Measurements from ENCODE around the gene ACSS2.

Gene ACSS2

DNA sequence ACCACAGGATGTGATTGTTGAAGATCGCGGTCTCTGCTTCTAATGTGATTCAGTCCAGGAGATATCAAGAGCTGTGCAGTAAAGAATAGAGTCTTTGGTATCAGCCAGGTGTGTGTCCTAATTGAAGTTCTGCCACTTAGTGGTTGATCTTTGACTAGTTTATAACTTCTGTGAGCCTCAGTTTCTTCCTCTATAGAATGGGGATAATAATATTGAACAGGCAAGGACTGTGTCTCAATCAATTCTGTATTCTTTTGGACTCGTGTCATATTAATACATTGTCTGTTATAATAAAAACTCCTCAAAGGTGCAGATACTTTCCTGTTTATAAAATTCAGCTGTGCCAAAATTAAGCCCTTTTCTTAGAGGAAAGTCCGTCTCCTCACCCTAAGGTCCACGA is 27.8 kb upstream of the ACSS2 start:
- DNase-seq (ENCODE audit: low read depth), result no peak
- in situ Hi-C loops (cut with HindIII; ENCODE audit: low sequenced_read_pairs), result no loop called here
- TF ChIP-seq, protein P1, sequence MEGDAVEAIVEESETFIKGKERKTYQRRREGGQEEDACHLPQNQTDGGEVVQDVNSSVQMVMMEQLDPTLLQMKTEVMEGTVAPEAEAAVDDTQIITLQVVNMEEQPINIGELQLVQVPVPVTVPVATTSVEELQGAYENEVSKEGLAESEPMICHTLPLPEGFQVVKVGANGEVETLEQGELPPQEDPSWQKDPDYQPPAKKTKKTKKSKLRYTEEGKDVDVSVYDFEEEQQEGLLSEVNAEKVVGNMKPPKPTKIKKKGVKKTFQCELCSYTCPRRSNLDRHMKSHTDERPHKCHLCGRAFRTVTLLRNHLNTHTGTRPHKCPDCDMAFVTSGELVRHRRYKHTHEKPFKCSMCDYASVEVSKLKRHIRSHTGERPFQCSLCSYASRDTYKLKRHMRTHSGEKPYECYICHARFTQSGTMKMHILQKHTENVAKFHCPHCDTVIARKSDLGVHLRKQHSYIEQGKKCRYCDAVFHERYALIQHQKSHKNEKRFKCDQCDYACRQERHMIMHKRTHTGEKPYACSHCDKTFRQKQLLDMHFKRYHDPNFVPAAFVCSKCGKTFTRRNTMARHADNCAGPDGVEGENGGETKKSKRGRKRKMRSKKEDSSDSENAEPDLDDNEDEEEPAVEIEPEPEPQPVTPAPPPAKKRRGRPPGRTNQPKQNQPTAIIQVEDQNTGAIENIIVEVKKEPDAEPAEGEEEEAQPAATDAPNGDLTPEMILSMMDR (IDR thresholded peaks at IDR 0.05; ENCODE audit: low read depth, low read length, missing control alignments), result no peak
- no peak overlapping the region for H3K4me3 ChIP-seq (ENCODE audit: low read depth, low read length)

DNA sequence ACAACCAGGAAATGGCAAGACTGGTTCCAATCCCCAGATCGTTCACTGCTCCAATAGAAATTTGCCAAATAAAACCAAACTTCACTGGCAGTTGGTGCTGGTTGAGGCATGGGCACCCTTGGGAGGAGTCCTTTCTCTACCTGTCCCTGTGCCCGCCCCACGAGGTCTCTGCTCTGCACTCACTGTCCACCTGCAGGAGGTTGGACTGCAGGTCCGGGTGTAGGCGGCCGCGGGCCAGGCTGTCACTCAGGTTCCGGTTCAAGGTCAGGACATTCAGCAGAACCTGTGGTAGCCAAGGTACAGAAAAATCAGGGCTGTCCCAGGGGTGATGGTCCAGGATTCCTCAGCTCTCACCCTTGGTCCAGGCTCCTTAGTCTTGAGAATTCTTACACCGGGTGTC is 26.6 kb upstream of the ACSS2 start:
- no peak for DNase-seq (ENCODE audit: low read depth)
- TF ChIP-seq, protein P1 (IDR thresholded peaks at IDR 0.05; ENCODE audit: low read depth, low read length, missing control alignments), result no peak
- in situ Hi-C loops (cut with HindIII; ENCODE audit: low sequenced_read_pairs), result no loop called here
- no peak overlapping the region for H3K4me3 ChIP-seq (ENCODE audit: low read depth, low read length)

DNA sequence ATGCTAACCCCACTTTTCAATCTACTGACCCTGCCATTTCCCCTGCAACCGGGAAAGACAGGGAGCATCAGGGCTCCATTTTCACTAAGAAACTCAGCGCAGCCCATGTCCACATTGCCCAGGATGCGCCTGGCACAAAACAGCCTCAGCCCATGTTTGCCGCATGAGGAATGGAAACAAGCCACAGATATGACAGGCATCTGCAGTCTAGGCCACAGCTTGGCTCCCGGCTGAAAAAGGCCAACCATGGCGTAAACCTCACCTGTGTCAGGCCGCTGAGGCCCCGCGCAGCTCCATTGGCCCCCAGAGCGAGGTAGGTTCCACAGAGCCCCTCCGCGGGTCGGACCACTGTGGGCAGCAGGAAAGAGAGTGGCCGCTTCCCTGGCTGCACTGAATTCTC is 25.4 kb upstream of the ACSS2 start:
- in situ Hi-C loops (cut with HindIII; ENCODE audit: low sequenced_read_pairs), result no loop called here
- DNase-seq (ENCODE audit: low read depth), result no peak
- H3K4me3 ChIP-seq (ENCODE audit: low read depth, low read length), result no peak overlapping the region
- TF ChIP-seq, protein P1 (IDR thresholded peaks at IDR 0.05; ENCODE audit: low read depth, low read length, missing control alignments), result no peak

DNA sequence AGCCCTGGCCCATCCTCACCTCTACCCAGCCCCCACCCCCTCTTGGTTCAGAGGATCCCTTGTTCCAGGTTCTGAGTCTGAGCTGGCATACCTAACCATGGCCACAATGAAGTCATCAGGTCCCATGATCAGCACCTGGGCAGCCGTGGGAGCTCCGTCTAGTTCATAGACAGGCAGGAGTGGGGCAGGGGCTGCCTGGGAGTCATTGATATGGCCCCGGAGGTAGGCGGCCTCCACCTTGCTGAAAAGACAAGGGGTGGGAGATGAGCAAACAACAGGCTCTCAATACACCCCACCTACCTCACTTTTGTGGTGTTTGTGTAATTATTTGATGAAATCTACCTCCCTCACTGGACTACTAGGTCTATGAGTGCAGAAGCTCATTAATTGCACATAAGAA is 24.1 kb upstream of the ACSS2 start:
- no peak for DNase-seq (ENCODE audit: low read depth)
- H3K4me3 ChIP-seq (ENCODE audit: low read depth, low read length), result no peak overlapping the region
- TF ChIP-seq, protein P1 (IDR thresholded peaks at IDR 0.05; ENCODE audit: low read depth, low read length, missing control alignments), result no peak
- in situ Hi-C loops (cut with HindIII; ENCODE audit: low sequenced_read_pairs), result no loop called here

DNA sequence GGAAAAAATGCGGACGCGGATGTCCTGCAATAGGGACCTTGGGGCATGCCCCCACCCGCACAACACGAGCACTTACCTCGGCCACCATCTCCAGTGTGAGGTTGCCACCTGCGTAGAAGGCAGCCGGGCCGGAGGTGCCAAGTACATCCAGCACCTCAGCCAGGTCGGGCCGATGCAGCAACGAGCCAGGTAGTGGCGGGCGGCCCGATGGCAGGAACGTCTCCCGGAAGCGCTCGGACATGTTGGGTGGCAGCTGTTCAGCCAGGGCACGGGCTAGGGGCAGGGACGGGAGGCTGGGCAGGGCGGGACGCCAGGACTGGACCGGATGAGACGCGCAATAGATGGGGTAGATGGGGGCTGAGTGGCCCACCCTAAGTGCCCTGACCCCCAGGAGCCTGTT is 17.0 kb upstream of the ACSS2 start:
- DNase-seq (ENCODE audit: low read depth), result no peak
- TF ChIP-seq, protein P1 (IDR thresholded peaks at IDR 0.05; ENCODE audit: low read depth, low read length, missing control alignments), result no peak
- no peak overlapping the region for H3K4me3 ChIP-seq (ENCODE audit: low read depth, low read length)
- in situ Hi-C loops (cut with HindIII; ENCODE audit: low sequenced_read_pairs), result no loop called here

DNA sequence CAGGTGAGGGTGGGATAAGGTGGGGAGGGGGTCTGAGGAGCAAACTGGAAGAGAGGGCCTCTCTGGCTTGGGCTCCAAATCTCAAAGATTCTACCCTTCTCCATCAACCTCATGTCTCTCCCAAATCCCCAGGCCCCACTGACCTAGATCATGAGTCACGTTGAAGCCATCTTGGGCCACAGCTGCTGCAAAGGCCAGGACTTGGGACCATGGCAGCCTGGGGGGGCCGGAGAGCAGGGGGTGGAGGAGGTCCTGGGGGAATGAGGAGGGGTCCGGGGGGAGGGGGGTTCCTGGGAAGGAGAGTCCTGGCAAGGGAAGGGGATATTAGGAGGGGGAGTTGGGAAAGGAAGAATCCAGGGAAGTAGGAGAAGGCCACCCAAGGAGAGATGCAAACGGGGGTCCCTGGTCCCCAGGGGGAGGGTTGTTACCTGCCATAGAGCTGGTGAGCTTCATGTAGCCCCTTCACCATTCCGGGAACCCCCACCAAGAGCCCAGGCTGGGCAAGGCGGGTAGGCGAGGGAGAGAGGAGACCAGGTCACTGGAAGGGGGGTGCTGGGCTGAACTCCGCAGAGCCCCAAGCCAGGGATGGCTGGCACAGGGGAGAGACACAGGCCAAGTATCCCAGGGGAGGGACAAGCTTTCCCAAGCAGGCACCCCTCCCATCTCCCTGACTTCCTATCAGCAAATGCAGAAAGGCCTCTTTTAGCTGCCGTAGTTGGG is 16.4 kb upstream of the ACSS2 start:
- no peak overlapping the region for H3K4me3 ChIP-seq (ENCODE audit: low read depth, low read length)
- DNase-seq (ENCODE audit: low read depth), result no peak
- in situ Hi-C loops (cut with HindIII; ENCODE audit: low sequenced_read_pairs), result loop anchor here (5.0 kb wide), 1 partner anchor 62 kb away; no protein-coding TSS in a partner anchor
- TF ChIP-seq, protein P1 (IDR thresholded peaks at IDR 0.05; ENCODE audit: low read depth, low read length, missing control alignments), result no peak
